ENCODE data around the gene CARD11.

- TF ChIP-seq CTCF (IDR thresholded peaks at IDR 0.05) (no peak), POLR2A (IDR thresholded peaks at IDR 0.05) (no peak)
Observed at GRCh38 chr7:2968176-2968575, 75.5 kb downstream of the CARD11 start.
